NCI-H345 (cell line): ENCODE measurements around the gene CRISPLD2.

Experiments
- DNase-seq: peaks from one replicate; lab custom pipeline; 2025; lab: John Stamatoyannopoulos, UW

The CRISPLD2 gene

DNA sequence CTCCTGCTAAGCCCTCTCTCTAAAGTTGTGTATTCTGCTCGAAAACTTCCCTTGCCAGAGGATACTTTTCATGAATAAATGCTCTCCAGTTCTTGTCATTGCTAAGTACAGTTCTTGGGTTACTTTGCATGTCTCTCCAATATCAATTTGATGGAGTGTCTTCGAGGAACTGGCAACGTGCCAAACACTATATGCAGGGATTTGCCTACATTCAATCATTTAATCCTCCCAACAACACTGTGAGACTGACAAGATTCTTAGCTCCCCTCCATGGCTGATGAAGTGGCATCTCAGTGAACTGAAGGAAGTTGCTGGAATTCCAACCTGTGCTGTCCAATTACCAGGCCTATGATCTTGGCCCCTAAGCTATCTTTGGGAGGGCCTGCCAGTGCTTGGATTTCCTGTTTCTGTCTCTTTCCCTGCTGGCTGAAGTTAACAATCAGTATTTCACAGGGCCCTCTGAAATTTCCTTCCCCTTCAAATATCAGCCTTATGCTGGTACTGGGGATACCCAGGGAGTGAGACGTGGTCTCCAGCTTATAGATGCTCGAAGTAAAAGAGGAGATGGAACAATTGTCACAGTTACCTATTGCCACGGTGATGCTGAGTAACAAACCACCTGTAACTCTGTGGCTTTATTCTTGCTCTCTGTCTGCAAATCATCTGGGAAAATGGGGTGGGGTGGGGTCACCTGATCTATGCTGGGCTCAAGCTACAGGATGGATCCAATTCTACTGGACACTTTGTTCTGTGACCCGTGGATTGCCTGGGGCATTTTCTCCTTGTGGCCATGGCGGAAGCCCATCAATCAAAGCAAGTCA is 19.4 kb upstream of the CRISPLD2 start:
- DNase-seq, result no peak

DNA sequence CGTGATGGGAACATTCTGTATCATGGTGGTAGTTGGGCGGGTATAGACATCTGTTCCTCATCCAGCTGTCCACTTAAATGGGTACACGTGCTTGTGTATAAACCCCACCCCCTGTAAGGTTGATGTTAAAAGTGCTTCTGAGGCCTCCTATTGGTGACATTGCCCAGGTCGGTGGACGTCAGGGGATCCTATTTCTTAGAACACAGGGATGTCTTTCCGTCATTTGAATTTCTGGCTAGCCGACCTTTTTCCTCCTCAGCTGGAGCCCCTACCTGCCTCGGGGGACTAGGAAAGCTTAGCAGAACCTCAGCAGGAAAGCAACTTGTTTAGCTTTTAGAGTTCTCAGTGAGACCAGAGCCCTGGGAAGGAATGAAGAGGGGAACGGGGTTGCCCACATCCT is 16.6 kb upstream of the CRISPLD2 start:
- DNase-seq, result no peak

DNA sequence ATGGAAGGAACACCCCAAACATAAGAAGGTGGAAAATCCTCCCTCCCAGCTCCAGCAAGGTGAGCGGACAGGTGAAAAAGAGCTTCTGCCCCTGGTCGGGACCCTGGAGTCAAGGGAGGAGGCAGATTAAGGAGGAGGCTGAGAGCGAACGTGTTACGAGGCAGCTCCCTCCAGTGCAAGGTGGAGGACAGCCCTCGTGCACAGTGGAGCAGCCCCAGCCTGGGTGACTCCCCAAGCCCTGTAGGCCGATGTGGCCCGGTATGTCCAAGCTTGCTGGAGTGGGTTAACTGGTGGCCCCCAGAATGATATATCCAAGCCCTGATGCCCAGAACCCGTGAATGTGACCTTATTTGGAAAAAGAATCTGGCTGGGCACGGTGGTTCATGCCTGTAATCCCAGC is 15.5 kb upstream of the CRISPLD2 start:
- no peak for DNase-seq

DNA sequence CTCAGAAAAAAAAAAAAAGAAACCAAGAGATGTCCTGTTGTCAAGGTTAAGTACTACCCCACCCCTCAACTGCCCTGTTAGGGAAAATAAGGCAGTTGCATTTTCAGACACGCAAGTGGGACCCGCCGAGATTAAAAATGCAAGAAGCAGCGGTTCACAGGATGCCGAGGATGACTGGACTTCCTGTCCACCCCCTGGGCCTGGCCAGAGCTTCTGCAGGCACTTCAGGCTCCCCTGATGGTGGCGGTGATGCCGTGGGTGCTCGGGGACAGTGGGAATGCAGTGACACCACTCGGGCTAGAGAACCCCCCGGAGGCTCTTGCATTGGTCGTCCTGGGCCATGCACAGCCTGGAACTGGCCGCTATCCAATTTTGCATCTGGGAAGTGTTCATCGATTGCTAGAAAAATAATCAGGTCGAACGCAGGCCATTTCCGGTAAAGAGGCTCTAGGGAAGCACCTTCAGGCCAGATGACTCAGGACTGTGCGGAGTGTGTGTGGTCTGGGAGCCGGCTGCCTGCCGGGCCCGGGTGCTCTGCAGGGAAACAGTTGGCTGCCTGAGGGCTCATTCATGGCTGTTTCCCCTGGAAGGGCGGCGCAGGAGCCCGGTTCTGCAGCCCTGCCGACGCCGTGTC is 13.4 kb upstream of the CRISPLD2 start:
- no peak for DNase-seq

DNA sequence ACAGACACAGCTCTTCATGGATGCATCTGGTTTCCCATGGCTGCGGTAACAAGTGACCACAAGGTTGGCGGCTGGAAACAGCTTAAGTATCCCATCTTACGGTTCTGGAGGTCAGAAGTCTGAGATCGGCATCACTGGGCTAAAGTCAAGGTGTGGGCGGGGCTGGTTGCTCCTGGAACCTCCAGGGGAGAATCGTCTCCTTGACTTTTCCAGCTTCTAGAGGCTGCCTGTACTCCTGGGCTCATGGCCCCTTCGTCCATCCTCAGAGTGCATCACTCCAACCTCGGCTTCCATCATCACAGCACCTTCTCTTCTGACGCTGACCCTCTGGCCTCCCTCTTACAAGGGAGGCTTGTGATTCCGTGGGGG is 12.9 kb upstream of the CRISPLD2 start:
- no peak for DNase-seq

DNA sequence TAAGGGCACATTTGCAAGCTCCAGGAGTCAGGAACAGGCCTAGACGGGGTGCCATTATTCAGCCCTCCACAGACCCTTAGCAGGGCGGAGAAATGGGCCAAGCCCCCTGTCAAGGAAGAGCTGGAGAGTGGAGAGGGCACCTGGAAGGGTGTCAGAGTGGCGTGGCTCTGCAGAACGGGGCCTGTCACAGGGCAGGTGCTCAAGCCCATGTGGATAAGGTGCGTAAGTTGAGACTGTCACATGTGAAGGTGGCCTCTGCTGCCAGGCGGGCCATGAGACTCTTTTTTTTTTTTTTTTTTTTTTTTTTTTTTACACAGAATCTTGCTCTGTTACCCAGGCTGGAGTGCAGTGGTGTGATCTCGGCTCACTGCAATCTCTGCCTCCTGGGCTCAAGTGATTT is 12.0 kb upstream of the CRISPLD2 start:
- no peak for DNase-seq

DNA sequence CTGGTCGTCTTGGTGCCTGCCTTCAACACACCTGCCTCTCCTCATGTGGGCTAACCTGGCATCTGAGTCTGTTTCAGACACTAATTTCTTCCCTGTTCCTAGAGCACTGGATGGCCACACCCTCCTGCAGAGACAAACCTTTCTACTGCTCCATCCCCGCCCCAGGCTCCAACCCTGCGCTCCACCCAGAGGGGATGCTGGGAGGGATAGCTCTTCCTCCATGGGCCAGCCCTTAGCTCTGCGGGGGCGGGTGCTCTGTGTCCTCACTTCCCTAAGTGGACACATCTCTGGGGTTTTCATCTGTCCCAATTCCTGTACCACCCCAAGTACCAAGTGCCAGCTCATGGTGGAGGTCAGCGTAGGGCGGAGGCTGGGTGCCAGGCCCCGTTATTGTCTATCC is 11.0 kb upstream of the CRISPLD2 start:
- DNase-seq, result no peak

DNA sequence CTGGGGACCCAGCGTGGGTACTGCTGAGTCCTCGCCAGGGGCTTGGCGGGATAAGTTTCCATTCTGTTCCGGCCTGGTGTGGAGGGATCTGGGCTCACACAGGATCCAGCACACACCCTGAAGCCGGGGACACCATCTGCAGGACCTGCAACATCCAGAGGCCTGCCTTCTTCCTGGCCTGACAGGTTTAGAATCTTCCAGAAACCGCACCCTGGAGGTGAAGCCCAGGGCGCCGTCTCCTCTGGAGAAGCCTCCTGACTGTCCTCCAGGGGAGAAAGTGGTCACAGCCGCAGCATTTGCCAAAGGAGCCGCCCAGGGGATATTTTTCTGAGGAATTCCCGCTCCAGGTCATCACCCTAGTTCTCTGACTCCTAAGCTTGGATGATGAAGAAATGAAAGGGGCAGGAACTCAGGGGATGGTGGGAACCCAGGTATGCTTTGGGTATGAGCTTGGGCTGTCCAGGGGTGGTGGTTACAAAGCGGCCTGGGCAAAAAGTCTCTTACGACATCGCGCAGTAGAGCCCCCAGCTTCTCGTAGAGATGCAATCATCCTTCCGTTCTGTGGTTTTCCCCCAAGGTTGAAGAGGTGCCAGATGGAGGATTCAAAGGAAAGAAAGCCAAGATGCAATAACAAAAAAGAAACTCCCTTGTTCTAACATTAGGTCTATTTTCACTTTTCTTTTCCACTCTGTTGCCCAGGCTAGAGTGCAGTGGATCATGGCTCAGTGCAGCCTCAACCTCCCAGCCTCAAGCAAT is 9.1 kb upstream of the CRISPLD2 start:
- no peak for DNase-seq

DNA sequence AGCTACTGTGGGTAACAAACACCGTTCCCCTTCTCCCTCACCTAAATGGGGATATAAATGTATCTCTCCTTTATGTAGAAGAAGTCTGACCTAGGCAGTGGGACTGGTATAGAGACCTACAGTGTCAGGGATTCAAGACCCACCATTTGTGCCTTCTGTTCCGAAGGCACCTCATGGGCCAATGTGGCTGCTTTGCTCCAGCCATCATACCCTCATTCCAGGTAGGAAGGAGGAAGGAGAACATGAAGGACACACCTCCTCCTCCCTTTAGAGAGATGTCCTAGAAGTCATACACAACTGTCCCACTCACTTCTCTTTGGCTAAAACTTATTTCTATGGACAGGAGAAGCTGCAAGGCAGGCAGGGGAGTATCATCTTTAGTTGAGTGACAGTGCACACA is 8.3 kb upstream of the CRISPLD2 start:
- no peak for DNase-seq

DNA sequence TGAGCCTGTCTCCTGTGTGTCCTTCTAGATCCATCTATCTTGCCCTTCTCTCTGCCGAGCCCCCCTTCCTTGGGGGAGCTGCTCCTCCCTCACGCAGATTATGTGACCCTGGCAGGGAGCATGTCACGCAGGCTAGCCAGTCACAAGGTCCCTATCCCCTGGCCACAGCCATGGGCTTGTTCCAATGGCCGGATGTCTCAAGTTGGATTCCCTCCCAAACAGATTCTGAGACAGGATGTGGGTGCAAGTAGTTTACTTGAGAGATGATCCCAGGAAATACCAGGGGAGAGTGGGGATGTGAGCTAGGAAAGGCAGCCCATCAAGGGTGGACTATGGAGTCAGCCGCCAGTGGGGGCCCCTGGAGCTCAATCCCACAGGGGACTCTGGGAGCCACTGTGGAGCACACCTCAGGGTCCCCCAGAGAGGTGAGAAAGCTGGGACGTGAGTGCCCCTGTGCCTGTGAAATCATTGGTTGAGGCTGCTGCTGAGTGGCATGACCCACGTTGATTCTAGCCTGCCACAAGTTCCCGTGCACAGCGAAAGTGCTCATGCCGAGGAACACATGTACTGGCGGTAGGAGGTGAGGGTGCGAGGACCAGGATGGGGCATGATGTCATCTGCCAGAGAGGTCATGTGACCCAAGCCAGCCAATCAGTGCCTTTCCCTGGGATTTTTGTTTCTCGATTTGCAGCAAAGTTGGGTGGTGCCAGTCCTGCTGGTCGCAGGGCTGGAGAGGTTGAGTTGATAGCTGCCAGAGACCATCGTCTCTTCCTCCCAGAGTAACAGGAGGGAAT is 6.4 kb upstream of the CRISPLD2 start:
- DNase-seq, result no peak

DNA sequence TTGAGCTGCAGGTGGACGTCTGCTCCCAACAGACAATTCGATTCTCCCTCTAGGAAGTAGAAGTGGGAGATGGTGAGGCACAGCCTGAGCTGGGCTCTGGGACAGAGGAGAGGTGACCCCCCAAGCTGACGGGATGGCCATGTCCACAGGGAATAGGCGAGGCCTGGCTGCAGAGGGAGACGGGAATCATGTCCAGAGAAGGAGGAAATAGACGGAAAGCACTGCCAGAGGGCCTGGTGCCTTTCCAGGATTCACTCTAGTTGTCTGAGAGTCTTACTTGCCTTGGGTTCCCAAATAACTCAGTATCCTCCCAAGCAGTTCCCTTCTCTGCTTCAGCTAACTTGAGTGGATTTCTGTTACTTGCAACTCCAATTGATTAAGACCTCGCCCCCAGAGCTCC is 4.3 kb upstream of the CRISPLD2 start:
- no peak for DNase-seq

DNA sequence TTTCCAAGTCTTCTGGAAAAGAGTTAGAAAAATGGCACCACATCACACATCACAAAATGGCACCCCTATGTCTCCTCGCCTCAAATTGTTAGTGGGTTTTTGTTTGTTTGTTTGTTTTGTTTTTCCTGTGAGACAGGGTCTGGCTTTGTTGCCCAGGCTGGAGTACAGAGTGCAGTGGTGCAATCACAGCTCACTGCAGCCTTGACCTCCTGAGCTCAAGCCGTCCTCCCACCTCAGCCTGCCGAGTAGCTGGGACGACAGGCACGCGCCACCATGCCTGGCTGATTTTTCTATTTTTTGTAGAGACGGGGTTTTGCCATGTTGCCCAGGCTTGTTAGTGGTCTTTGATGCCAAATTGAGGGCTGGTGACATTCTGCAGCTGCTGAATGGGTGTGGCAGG is 3.8 kb upstream of the CRISPLD2 start:
- no peak for DNase-seq

DNA sequence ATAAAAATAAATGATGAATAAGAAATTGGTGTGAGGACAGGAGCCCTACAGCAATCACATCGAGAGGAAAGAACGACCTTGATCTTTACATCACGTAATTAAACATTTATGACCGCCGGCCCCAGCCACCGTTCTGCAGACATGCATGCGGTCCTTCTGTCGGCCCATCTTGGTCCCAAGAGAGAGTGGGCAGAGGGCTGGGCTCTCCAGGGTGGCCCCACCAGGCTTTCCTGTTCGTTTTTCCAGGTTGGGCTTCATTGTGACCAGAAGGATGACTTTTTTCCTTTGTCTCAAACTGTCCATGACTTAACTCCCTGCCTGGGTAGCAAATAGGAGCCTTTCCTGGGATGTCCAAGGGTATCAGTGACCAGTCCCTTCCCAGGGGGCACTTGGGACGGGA is 3.3 kb upstream of the CRISPLD2 start:
- DNase-seq, result no peak

DNA sequence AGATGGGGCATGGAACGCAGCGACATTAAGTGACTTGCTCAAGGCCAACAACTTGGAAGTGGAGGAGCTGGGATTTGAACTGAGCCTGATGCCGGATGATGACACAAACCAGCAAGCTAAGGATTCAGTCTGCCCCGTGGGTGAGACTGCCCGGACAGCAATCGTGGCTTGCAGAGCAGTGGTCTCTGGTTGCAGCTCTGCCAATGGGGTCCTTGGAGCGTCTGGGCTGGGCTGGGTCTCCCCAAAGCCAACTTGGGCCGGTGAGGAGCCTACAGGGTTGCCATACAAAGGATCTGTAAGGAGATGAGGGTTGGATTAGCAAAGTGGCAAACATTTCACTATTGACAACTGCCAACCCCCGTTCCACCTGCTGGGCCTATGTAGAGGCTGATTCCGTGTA is 2.6 kb upstream of the CRISPLD2 start:
- no peak for DNase-seq

DNA sequence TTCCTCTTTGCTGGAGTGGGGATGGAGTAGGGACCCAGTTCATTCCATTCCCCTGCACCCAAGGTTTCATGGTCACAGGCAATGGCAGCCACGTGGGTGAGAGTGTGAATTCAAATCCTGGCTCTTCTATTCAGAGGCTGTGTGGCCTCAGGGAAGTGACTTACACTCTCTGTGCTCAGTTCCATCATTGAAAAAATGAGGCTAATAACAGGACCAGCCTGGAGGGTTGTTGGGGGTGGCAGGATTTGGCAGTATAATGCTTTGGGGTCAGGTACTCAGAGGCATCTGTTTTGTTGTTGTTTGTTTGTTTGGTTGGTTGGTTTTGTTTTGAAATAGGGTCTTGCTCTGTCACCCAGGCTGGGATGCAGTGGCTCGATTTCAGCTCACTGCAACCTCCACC is 2.2 kb upstream of the CRISPLD2 start:
- DNase-seq, result no peak

DNA sequence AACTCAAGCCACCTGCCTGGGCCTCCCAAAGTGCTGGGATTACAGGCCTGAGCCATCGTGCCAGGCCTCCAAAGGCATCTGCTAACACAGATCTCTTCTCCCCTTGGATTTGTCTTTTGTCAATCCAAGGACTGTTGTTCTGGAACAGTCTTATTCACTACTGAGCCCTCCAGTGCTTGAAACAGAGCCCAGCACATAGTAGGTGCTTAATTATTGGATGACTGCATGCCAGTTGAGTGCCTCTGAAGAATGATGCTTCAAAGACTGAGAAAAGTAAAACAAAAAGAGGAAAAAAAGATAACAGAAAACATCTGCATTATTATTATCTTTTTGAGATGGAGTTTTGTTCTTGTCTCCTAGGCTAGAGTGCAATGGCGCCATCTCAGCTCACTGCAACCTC is 1.7 kb upstream of the CRISPLD2 start:
- no peak for DNase-seq

DNA sequence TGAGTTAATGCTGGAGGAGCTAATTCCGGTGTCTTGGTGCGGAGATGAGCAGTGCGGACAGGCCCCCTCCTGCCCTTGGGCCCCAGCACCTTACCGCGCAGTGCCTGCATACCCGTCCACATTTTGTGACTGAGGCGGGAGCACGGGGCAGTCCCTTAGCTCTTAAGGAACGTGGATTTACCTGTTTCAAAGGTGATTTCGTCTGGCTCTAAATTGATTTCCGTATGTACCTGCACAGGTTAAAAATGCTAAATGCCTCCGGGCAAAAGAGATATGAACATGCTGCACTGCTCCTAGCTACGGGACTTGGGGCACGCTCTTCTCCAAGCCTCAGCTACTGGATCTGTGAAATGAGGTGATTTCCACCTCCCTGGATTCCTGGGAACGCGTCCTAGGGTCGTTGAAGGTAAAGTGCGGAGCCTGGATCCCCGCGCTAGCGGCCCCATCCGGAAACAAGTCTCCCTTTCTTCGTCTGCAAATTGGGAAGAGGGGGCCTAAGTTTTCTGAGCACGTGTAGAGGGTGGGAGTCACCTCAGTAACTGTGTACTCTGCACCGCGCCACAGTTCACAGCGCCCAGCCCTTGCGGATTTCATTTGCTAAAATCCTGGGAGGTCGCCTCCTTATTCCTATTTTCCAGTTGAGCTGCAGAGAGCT is 669 bp upstream of the CRISPLD2 start:
- DNase-seq, result no peak

DNA sequence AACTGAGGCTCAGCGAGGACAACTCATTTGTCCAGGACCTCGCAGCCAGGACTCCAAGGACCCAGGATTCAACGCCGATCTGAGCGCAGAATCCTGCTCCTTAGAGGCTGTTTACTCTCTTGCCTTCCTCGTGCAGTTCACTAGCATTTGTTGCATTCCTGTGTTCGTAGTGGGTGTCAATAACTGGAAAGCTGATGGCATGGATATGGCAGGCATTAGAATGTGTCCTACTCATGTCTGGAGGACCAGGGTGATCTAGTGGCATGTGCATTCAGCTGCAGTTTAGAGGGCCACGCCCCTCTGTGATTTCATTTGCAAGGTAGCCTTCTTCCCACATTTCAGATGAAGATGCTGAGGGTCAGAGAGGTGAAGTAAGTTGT is 510 bp downstream of the CRISPLD2 start:
- no peak for DNase-seq

DNA sequence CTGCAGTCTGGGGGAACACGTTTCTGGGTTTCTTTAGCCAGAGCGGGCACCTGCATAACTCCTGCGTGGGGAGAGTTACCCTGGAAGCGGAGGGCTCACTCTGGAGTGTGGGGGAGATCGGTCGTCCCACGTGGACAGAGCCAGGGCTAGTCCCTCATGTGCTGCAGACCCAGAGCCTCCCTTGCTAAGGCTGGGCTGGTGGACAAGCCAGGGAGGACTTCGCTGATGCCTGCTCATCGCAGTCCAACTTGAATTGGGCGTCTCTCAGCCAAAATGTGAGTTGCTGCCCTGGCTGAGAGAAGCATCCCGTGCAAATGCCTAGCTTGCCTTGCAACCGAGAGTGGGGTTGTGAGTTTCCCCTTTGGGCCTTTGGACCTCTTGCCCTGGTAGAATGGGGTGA is 986 bp downstream of the CRISPLD2 start:
- DNase-seq, result no peak

DNA sequence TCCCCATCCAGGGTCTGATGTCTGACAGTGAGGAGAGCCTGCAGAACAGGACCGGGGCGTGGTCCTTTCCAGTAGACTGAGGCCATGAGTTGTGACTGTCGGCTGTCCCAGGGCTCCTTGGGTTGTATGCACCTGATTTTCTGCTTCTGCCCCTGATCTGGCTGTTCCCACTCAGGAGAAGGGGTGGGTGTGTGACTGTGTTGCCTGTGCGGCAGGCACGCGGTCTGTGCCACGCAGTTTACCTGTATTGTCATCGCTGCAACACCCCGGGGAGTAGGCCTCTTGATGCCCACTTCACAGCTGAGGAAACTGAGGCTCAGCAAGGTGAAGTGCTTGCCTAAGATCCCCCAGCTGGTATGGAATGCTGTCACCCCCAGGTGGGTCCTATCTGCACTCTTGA is 1.4 kb downstream of the CRISPLD2 start:
- no peak for DNase-seq

DNA sequence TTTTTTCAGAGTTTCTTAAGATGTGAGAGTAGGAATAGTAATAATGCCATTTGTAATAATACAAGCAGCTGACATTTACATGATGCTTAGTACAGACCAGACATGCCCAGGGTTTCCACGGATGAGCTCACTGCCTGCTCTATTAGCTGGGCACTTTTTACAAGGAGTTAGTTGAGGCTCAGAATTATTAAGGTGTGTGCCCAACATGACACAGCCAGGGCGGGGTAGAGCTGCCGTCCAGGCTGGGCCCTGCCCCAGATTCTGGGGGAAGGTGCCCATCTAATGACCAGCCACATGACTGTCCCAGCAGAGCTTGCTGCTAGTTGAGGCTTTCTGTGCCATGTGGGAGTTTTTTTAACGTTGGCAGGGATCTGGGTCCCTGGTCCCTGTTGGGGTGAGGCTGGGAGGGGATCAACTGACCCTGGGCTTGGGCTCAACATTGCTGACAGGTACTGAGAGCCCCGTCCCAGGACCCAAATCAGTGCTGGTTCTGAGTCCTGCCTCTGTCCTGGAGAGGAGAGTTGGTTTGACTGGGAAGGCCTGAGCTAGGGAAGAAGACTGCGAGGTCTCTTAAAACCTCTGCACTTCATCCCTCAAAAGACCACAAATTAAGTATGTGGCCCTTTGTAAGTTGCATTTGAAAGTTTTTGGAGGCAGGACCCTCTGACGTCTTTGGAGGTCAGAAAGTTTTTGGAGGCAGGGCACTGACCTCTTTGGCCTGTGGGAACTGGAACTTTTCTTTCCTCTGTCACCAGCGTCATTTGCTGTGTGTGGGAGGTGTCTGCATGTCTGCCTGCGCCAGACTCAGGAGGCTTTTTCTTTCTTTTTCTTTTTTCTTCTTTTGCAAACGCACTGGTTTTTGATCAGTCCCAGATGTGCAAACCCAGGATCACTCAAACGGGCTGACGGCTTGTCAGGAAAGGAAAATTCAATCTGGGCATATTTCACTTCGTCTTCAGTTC is 2.2 kb downstream of the CRISPLD2 start:
- DNase-seq, result no peak
